AG09309 (cell line): Measurements from ENCODE around the gene RAET1L.

Source experiments
- DNase-seq: peaks from one replicate; pipeline ENCODE4 v3.0.0-alpha.2; 2010; ENCODE audit warnings: low read depth
- H3K4me3 ChIP-seq: 2 replicates; pipeline ENCODE4 v1.5.1; 2011; ENCODE audit warnings: mild to moderate bottlenecking, low read depth, low read length, moderate library complexity; ENCODE audit not compliant: control insufficient read depth
- TF ChIP-seq, protein P1 (sequence below): IDR thresholded peaks from 2 replicates; pipeline ENCODE4 v1.5.1; 2011; ENCODE audit warnings: mild to moderate bottlenecking, low read depth, low read length, inconsistent platforms; ENCODE audit not compliant: insufficient read depth, control insufficient read depth; ENCODE audit errors: missing control alignments

Gene RAET1L

DNA sequence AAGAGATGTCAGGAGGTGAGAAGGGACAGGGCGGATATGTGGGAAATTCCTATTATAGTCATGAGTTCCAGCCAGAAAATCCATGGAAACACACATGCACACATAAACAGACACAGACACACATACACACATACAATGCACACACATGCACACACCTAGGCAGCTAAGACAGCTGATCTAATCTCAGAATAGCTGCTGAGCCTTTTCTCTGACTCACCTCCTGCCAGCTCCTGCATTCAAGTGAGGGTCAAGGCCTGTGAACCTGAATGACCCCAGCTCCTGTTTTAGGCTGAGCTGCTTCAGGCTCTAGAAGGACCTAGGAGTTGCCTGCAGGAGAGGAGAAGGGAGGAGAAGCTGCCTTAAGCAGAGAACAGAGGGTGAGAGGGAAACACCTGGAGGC, 21.6 kb upstream of the RAET1L start:
- no peak overlapping the region for H3K4me3 ChIP-seq
- TF ChIP-seq, protein P1, sequence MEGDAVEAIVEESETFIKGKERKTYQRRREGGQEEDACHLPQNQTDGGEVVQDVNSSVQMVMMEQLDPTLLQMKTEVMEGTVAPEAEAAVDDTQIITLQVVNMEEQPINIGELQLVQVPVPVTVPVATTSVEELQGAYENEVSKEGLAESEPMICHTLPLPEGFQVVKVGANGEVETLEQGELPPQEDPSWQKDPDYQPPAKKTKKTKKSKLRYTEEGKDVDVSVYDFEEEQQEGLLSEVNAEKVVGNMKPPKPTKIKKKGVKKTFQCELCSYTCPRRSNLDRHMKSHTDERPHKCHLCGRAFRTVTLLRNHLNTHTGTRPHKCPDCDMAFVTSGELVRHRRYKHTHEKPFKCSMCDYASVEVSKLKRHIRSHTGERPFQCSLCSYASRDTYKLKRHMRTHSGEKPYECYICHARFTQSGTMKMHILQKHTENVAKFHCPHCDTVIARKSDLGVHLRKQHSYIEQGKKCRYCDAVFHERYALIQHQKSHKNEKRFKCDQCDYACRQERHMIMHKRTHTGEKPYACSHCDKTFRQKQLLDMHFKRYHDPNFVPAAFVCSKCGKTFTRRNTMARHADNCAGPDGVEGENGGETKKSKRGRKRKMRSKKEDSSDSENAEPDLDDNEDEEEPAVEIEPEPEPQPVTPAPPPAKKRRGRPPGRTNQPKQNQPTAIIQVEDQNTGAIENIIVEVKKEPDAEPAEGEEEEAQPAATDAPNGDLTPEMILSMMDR: no peak
- DNase-seq: no peak

DNA sequence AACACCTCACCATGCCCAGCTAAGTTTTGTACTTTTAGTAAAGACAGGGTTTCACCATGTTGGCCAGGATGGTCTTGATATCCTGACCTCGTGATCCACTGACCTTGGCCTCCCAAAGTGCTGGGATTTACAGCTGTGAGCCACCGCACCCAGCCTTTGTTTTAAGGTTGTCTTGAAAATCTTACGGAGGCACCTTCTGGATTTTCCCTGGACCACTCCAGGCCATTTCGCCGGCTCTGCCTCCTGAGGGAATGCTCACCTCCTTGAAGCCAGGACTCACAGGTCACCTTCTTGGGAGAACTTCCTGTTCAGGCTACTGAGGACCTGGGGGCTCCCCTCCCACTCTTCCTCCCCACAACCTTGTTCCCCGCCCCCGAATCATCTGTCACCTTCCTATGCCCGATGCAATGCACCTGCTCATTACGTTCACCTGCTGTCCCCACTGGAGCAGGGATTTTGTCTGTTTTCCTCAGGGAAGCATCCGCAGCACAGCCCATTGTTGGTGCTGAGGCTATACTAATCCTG, 19.4 kb upstream of the RAET1L start:
- TF ChIP-seq, protein P1: no peak
- no peak overlapping the region for H3K4me3 ChIP-seq
- DNase-seq: no peak

DNA sequence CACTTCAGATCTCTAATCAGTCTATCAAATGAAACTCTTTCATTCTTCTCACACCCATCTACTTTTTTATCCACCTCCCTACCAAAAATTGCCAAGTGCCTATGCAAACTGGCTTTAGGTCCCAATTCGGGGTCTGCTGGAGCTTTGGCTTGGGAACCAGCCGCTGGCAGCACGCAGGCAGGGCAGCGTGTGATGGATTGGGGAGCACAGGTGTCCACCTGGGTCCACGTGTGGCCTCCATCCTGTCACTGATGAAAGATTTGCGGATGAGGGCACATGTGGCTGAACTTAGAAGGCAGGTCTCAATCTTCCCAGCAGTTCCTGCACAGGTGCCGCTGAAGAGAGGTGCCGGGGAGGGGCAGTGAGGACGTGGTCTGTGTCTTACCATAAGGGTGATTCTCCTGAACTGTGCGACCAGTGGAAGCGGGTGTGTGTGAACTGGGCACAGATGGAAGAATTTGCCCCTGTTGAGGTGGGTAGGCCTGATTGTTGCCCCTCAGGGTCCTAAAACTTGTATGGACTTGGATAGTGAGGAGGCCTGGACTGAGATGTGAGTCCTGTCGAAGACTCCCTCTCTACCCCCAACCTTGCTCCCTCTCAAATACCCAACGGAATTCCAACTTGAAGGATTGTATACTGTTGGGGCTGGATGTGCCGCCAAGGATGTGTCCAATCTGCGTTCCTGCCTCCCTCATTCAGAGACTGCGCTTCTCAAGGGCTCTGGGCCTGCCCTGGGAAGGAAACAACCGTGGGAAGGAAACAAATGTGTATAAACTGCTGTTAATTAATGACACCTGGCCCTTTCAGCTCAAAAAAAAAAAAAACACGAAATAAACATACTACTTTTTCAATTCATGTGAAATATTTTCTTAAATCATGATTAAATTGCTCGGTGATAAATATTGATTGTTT, 18.4 kb upstream of the RAET1L start:
- DNase-seq: no peak

DNA sequence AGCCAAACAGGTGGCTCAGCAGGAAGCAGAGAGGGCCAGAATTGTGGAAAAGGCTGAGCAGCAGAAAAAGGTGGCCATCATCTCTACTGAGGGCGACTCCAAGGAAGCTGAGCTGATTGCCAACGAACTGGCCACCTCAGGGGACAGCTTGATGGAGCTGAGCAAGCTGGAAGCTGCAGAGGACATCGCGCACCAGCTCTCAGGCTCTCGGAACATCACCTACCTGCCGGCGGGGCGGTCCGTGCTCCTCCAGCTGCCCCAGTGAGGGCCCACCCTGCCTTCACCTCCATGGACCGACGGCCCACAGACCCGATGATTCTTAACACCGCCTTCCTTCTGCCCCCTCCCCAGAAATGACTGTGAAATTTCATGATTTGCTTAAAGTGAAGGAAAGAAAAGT, 17.8 kb upstream of the RAET1L start:
- no peak for DNase-seq
- no peak overlapping the region for H3K4me3 ChIP-seq
- TF ChIP-seq, protein P1: no peak

More for the DNA sequence above, 18.4 kb upstream of the RAET1L start:
- TF ChIP-seq, protein P1: no peak
- no peak overlapping the region for H3K4me3 ChIP-seq

DNA sequence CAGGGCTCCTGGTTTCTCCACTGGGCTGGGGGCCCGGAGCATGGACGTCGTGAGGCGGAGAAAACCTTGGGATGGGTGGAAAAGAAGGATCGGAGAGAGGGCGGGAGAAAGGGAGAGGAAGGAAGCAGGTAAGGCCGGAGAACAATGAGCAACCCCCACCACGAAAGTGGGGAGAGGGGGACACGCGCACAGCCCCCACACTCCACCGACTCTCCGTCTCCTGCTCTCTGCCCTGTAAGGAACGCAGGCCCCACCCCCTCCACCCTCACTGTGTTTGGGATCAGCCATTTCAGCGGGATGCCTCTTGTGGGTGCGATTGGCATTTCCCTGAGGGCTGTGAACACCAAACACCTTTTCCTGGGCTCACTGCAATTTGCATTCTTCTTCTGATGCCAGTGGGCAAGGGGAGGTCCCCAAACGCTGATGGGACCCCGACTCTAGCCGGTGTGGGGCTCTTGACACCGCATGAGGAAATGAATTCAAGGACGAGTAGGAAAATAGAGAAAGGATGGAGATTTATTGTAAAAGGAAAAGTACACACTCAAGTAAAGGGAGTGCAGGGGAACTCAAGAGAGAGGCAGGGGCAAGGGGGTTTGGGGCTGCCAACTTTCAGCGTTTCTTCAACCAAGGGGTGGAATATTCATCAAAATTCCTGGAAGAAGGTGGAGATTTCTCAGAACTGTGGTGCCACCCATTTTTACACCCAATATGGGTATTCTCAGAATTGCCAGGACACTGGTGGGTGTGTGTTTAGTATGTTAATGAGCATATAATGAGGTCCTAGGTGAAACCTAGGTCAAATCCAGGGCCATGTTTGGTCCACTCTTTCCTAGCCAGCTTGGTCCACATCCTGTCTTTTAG, 13.1 kb upstream of the RAET1L start:
- DNase-seq: no peak

More for the DNA sequence above, 13.1 kb upstream of the RAET1L start:
- no peak overlapping the region for H3K4me3 ChIP-seq
- TF ChIP-seq, protein P1: no peak
